Colonic mucosa (tissue), 4 donors: ENCODE measurements around the gene SLC2A13. TPM values are rescaled to one million over a fixed set of nuclear protein-coding genes. Genes with fewer than 3 reads are reported as not detected.

Source experiments
- DNase-seq: peaks from one replicate; pipeline ENCODE4 v3.0.0-alpha.2; 2020
- H3K27ac ChIP-seq: fragments of 200-600 bp; one replicate; pipeline ENCODE4 v1.8.0; 2021
- H3K27me3 ChIP-seq: fragments of 200-600 bp; one replicate; pipeline ENCODE4 v1.8.0; 2021
- H3K36me3 ChIP-seq: fragments of 200-600 bp; one replicate; pipeline ENCODE4 v1.8.0; 2021
- H3K4me1 ChIP-seq: fragments of 200-600 bp; one replicate; pipeline ENCODE4 v1.8.0; 2021; ENCODE audit warnings: mild to moderate bottlenecking
- H3K4me3 ChIP-seq: fragments of 200-600 bp; one replicate; pipeline ENCODE4 v1.8.0; 2021
- H3K9ac ChIP-seq, 2 donors: one replicate each; pipeline ENCODE4 v1.7.0; 2013; ENCODE audit warnings: control low read depth in 2 of 2, low read depth in 2 of 2, low read length in 2 of 2
- H3K9me3 ChIP-seq: fragments of 200-600 bp; one replicate; pipeline ENCODE4 v1.8.0; 2021
- CTCF ChIP-seq: fragments of 200-600 bp; IDR thresholded peaks from one replicate; pipeline ENCODE4 v1.8.0; 2022; ENCODE audit warnings: antibody characterized with exemption, mild to moderate bottlenecking
- intact Hi-C: fragments of 100-400 bp; cut with DNase I; formaldehyde crosslinking; loops from one replicate; pipeline ENCODE4 v1.14.1; 2022
- total RNA-seq, 2 donors: library from RNA; stranded (reverse); fragmentation: NEBNext Ultra II Directional in 1 of 2; extraction: Animal tissue kit (Norgen Biotek cat#: 25700) in 1 of 2; gene quantifications; one replicate each; pipeline ENCODE4 v1.2.1, GENCODE V29; 2021
- donor health status: healthy.
- donor health status: DM: no; HTN: no; CAD: no.
- donor health status: DM: no; HTN: no; CAD: no.

Gene SLC2A13
- total RNA-seq, 2 donors from 2014 or later, result 19.2 to 39.0 TPM

GRCh38 chr12:40093512-40093911 is 12.4 kb downstream of the SLC2A13 start:
- no peaks in the 10 kb centered on the region for H3K27me3 ChIP-seq
- intact Hi-C loops, result no loop called here

GRCh38 chr12:40086471-40086870 is 19.4 kb downstream of the SLC2A13 start:
- H3K9me3 ChIP-seq, result no peaks in the 10 kb centered on the region
- DNase-seq, result no peak
- TF ChIP-seq CTCF, result no peak
- no peaks in the 10 kb centered on the region for H3K27me3 ChIP-seq
- intact Hi-C loops, result no loop called here
- no peak overlapping the region for H3K4me3 ChIP-seq
- no peaks in the 10 kb centered on the region for H3K4me1 ChIP-seq
- H3K36me3 ChIP-seq, result no peaks in the 10 kb centered on the region
- H3K9ac ChIP-seq, result no peak overlapping the region
- H3K27ac ChIP-seq, result no peak overlapping the region

More at GRCh38 chr12:40093512-40093911, 12.4 kb downstream of the SLC2A13 start:
- Histone ChIP-seq H3K9me3 (no peaks in the 10 kb centered on the region), H3K9ac (no peak overlapping the region), H3K4me3 (no peak overlapping the region), H3K36me3 (no peaks in the 10 kb centered on the region), H3K4me1 (no peaks in the 10 kb centered on the region), H3K27ac (no peak overlapping the region)
- no peak for DNase-seq
- no peak for TF ChIP-seq CTCF

- no peaks in the 10 kb centered on the region for H3K4me1 ChIP-seq
- intact Hi-C loops, result no loop called here
- no peaks in the 10 kb centered on the region for H3K36me3 ChIP-seq
- no peak overlapping the region for H3K4me3 ChIP-seq
- H3K9ac ChIP-seq, result no peak overlapping the region
- H3K27ac ChIP-seq, result no peak overlapping the region
- H3K9me3 ChIP-seq, result no peaks in the 10 kb centered on the region
- TF ChIP-seq CTCF, result no peak
- H3K27me3 ChIP-seq, result no peaks in the 10 kb centered on the region
- no peak for DNase-seq
Measured at GRCh38 chr12:40078266-40078665, 27.6 kb downstream of the SLC2A13 start.

- Histone ChIP-seq H3K27me3 (no peaks in the 10 kb centered on the region), H3K4me3 (no peak overlapping the region), H3K9ac (no peak overlapping the region), H3K36me3 (no peaks in the 10 kb centered on the region), H3K9me3 (no peaks in the 10 kb centered on the region), H3K4me1 (no peaks in the 10 kb centered on the region), H3K27ac (no peak overlapping the region)
- no peak for TF ChIP-seq CTCF
- DNase-seq, result no peak
- intact Hi-C loops, result no loop called here
Measured at GRCh38 chr12:40075458-40075857, 30.4 kb downstream of the SLC2A13 start.

GRCh38 chr12:40068416-40068815 is 37.5 kb downstream of the SLC2A13 start:
- no peak overlapping the region for H3K9ac ChIP-seq
- TF ChIP-seq CTCF, result no peak
- intact Hi-C loops, result no loop called here
- H3K9me3 ChIP-seq, result no peaks in the 10 kb centered on the region
- no peak overlapping the region for H3K4me3 ChIP-seq
- H3K27ac ChIP-seq, result no peak overlapping the region
- H3K36me3 ChIP-seq, result no peaks in the 10 kb centered on the region
- H3K4me1 ChIP-seq, result no peaks in the 10 kb centered on the region
- no peaks in the 10 kb centered on the region for H3K27me3 ChIP-seq
- DNase-seq, result no peak

- H3K4me1 ChIP-seq, result no peaks in the 10 kb centered on the region
- no peak for DNase-seq
- H3K4me3 ChIP-seq, result no peak overlapping the region
- no peak overlapping the region for H3K27ac ChIP-seq
- TF ChIP-seq CTCF, result no peak
- intact Hi-C loops, result no loop called here
- H3K9me3 ChIP-seq, result no peaks in the 10 kb centered on the region
- H3K27me3 ChIP-seq, result no peaks in the 10 kb centered on the region
- no peak overlapping the region for H3K9ac ChIP-seq
- H3K36me3 ChIP-seq, result no peaks in the 10 kb centered on the region
Measured at GRCh38 chr12:40065636-40066035, 40.2 kb downstream of the SLC2A13 start.
